Measurements from ENCODE around the gene OR56B1. TPM values are rescaled to one million over a fixed set of nuclear protein-coding genes. Genes with fewer than 3 reads are reported as not detected.
"Not testable (repeated sequence)": the region's sequence is repeated elsewhere in the genome, so short reads cannot be mapped to it uniquely, and the experiment has no call there.

Gene OR56B1
- total RNA-seq, 1 donor: not detected

- no peak for DNase-seq (ENCODE audit: low read depth)
- no peak overlapping the region for H3K4me3 ChIP-seq (ENCODE audit: low read depth, low read length)
- TF ChIP-seq CTCF (IDR thresholded peaks at IDR 0.05; ENCODE audit: insufficient read depth, low read length): no peak
Observed at GRCh38 chr11:5703741-5704536, 32.3 kb upstream of the OR56B1 start.

GRCh38 chr11:5705688-5706087, 30.6 kb upstream of the OR56B1 start:
- H3K4me3 ChIP-seq (ENCODE audit: low read depth, low read length): no peak overlapping the region
- no peak for TF ChIP-seq CTCF (IDR thresholded peaks at IDR 0.05; ENCODE audit: insufficient read depth, low read length)
- DNase-seq (ENCODE audit: low read depth): no peak

GRCh38 chr11:5712507-5712906, 23.7 kb upstream of the OR56B1 start:
- no peak overlapping the region for H3K4me3 ChIP-seq (ENCODE audit: low read depth, low read length)
- peak; percentile 43 for TF ChIP-seq CTCF (IDR thresholded peaks at IDR 0.05; ENCODE audit: insufficient read depth, low read length)
- peak; percentile 21 for DNase-seq (ENCODE audit: low read depth)

- no peak overlapping the region for H3K4me3 ChIP-seq (ENCODE audit: low read depth, low read length)
- TF ChIP-seq CTCF (IDR thresholded peaks at IDR 0.05; ENCODE audit: insufficient read depth, low read length): no peak
- peak; percentile 39 for DNase-seq (ENCODE audit: low read depth)
Observed at GRCh38 chr11:5713695-5714094, 22.6 kb upstream of the OR56B1 start.

- not testable (repeated sequence) for DNase-seq (ENCODE audit: low read depth); H3K4me3 ChIP-seq (ENCODE audit: low read depth, low read length)
Observed at GRCh38 chr11:5716518-5716917, 19.7 kb upstream of the OR56B1 start.

DNA sequence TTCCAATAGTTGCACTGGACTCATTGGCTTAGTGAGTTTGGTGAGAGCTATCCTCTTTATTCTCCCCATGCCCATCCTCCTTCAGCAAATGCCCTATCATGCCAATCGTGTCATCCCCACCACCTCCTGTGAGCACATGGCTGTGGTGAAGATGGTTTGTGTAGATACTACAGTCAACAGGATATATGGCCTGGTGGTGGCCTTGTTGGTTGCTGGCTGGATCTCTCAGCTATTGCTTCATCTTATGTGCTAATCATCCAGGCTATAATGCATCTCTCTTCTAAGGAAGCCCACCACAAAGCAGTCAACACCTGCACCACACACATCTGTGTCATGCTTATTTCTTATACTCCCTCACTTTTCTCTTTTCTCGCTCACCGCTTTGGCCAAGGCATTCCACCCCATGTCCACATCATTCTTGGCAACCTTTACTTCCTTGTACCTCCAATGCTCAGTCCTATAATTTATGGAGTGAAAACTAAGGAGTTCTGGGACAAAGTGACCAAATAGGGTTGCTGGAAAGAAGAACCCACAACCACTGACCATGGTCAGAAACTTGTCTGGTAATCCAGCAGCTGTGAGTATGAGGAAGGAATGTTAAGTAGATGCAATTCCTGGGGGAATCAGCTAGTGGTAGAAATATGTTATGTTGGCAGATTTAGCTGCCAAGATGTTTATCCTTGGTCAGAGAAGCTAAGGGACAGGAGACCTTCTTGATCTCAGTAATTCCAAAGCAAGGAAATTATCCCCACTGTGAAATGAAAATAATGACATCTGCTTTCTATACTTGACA, 16.3 kb upstream of the OR56B1 start:
- DNase-seq (ENCODE audit: low read depth): no peak
- TF ChIP-seq CTCF (IDR thresholded peaks at IDR 0.05; ENCODE audit: insufficient read depth, low read length): no peak

GRCh38 chr11:5722622-5723021, 13.6 kb upstream of the OR56B1 start:
- TF ChIP-seq CTCF (IDR thresholded peaks at IDR 0.05; ENCODE audit: insufficient read depth, low read length): no peak
- H3K4me3 ChIP-seq (ENCODE audit: low read depth, low read length): no peak overlapping the region
- no peak for DNase-seq (ENCODE audit: low read depth)

More for the DNA sequence above, 16.3 kb upstream of the OR56B1 start:
- no peak overlapping the region for H3K4me3 ChIP-seq (ENCODE audit: low read depth, low read length)

Measured in fibroblast of the aortic adventitia (primary cell).